NCI-H524 treated with DMSO at 0.1 percent for 48 hours (cell line): ENCODE data around the gene OTUD4.
"Not testable (repeated sequence)": the region's sequence is repeated elsewhere in the genome, so short reads cannot be mapped to it uniquely, and the experiment has no call there.

Experiments
- DNase-seq: peaks from one replicate; lab custom pipeline; 2025; lab: John Stamatoyannopoulos, UW

OTUD4 gene, protein sequence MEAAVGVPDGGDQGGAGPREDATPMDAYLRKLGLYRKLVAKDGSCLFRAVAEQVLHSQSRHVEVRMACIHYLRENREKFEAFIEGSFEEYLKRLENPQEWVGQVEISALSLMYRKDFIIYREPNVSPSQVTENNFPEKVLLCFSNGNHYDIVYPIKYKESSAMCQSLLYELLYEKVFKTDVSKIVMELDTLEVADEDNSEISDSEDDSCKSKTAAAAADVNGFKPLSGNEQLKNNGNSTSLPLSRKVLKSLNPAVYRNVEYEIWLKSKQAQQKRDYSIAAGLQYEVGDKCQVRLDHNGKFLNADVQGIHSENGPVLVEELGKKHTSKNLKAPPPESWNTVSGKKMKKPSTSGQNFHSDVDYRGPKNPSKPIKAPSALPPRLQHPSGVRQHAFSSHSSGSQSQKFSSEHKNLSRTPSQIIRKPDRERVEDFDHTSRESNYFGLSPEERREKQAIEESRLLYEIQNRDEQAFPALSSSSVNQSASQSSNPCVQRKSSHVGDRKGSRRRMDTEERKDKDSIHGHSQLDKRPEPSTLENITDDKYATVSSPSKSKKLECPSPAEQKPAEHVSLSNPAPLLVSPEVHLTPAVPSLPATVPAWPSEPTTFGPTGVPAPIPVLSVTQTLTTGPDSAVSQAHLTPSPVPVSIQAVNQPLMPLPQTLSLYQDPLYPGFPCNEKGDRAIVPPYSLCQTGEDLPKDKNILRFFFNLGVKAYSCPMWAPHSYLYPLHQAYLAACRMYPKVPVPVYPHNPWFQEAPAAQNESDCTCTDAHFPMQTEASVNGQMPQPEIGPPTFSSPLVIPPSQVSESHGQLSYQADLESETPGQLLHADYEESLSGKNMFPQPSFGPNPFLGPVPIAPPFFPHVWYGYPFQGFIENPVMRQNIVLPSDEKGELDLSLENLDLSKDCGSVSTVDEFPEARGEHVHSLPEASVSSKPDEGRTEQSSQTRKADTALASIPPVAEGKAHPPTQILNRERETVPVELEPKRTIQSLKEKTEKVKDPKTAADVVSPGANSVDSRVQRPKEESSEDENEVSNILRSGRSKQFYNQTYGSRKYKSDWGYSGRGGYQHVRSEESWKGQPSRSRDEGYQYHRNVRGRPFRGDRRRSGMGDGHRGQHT

DNA sequence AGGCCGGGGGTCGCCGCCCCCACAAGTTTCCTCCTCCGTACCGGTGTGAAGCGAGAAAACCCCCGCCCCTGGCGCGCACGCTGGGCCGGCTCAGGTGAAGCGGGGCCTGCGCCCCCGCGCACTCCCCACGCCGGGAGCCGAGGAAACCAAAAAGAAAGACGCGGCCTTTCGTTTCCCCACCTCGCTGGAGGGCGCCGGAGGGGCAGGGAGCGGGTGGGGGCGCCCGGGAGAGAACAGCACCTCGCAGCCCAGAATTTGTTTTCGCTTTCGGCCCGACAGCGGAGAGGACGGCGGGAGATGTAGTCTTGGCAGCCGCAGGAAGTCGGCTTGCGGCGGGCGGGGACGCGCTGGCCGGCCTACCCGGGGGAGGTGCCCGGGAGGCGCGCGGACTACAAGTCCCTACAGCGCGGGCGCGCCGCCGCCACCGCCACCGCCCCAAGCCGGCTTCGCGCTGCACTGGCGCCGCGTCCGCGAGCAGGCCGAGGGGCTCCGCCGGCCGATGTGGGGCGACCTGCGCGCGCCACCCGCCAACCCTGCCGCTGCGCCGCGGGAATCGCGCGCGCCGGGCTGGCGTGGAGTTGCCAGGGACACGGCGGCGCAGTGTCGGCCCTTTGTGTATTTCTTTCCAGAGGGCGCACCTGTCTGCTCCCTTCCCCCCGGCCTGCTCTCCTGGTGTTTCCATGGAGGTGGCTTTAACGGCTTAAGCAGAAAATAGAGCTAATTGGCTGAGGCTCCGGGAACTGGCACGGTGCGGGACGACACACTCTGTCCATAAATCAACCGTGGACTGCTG, at the start of gene OTUD4:
Gene OTUD4 (minus strand): TSS at position 292 of the 793 bp plus-strand sequence. CDS start 616 bp downstream, outside the sequence.
- peak; percentile 50 for DNase-seq

DNA sequence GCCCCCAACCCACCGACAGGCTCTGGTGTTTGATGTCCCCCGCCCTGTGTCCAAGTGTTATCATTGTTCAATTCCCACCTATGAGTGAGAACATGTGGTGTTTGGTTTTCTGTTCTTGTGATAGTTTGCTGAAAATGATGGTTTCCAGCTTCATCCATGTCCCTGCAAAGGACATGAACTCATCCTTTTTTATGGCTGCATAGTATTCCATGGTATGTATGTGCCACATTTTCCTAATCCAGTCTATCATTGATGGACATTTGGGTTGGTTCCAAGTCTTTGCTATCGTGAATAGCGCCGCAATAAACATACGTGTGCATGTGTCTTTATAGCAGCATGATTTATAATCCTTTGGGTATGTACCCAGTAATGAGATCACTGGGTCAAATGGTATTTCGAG, 42.8 kb upstream of the OTUD4 start:
- DNase-seq, result not testable (repeated sequence)

DNA sequence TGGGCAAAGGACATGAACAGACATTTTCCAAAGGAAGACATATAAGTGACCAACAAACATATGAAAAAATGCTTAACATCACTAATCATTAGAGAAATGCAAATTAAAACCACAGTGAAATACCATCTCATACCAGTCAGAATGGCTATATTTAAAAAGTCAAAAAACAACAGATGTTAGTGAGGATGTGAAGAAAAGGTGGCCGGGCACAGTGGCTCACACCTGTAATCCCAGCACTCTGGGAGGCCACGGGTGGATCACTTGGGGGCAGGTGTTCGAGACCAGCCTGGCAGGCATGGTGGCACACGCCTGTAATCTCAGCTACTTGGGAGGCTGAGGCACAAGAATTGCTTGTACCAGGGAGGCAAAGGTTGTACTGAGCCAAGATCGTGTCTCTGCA, 41.1 kb upstream of the OTUD4 start:
- DNase-seq, result not testable (repeated sequence)

DNA sequence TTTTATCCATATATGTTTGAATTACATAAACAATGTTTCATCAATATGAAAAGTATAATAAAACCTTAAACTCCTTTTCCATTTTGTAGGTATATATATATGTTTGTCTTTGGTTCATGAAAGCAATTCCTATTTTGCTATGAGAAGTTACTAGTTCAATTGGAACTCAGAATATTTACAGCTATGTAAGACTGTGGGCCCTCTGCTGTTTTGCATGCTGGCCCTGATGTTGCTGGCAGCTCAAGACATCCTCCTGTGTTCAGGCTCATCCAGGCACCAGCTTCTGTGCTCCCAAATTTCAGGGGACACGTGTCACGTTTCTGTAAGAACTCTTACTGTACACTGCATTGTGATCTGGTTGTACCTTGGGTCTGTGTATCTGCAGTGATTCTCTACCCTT, 38.7 kb upstream of the OTUD4 start:
- DNase-seq, result no peak

DNA sequence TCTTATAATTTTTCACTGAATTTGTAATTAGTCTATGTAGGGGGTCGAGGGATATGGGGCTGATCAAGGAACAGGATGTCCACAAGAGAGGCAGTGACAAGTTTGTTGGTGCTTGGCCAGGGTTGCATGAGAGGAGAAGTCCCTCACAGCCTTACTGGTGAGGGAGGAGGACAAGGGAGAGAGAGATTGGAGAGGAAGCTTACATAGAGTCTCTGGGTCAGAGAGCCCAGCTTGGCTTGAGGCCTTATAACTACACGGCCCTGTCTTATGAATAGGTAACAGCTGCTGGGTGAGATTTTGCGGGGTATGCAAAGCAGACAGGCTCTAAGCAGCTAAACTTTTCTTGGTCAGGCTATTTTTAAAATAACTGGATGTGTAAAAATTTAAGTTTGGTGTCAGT, 37.9 kb upstream of the OTUD4 start:
- no peak for DNase-seq

DNA sequence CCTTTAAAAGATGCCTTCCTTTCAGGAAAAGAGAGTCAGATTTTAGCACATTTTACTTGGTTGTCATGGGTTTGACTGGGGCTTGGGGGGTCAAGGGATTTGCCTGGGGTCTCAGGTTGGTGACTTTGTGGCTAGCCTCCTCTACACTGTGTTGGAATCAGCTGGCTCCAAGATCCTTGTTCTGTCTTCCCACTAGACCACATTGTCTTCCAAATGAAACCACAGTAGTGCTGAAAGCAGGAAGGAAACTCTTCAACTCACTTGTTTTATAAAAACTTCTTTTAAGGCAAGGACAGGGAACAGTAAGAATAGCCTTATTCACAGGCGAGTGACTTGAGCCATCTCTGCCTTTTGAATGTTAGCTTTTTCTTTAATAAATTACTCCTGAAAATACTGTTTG, 37.0 kb upstream of the OTUD4 start:
- no peak for DNase-seq

DNA sequence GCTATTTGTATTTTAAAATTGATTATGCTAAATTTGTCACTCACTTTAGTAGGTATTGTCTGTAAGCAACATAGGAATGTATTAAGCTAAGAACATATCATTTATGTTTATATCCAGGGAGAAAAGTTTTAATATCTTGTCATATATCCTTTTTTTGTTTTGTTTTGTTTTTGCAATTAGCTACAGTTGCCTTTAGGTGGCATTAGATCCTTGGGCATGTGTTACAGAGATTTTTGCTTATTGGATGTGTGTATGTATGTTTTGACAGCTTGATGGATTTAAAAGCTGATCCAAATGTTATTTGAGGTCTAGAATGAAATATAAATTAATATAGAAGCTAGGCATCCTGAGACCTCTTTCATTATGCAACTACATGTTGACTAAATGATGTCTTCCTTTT, 36.1 kb upstream of the OTUD4 start:
- DNase-seq, result no peak

DNA sequence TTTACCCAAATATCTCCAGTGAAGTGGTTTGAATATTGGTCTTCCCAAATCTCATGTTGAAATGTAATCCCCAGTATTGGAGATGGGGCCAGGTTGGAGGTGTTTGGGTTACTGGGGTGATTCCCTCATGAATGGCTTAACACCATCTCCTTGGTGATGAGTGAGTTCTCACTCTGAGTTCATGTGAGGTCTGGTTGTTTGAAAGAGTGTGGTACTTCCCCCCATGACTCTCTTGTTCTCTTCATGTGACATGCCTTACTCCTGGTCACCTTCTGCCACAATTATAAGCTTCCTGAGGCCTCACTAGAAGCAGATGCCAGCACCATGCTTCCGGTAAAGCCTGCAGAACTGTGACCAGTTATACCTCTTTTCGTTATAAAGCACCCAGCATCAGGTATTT, 32.9 kb upstream of the OTUD4 start:
- DNase-seq, result no peak

DNA sequence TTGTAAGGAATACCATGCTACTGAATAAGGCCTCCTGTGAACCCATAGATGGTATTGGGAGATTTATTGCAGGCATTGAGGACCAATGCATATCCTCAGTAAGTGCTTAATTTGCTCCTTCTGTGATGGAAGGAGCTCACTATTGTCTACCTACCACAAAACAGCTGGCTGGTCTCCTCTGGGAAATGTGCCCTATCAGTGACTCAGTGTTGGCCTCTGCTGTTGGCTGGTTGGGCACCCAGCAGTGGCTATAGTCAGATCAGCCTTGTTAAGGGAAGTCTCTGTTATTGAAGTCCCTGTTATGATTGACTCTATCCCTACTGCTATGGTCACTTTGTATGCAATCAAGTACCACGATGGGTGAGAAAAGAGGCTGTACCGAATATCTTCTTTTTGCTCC, 27.5 kb upstream of the OTUD4 start:
- no peak for DNase-seq

DNA sequence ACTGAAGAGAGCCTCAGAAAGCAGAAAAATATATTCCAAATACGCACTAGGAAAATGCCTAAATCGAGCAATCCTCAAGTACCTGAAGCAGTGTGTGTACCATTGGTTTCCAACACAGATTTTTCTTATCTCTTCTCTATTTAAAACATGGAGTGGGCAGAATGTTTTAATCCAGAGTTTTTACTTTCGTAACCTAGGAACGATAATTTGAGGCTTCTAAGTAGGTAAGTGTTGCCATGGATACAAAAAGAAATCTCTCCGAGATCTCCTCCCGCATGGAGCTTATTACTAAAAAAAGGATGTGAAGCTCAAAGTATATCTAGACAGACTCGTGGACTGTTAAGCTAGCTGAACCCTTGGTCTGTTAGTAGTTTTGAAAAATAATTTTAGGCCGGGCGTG, 23.0 kb upstream of the OTUD4 start:
- DNase-seq, result no peak

DNA sequence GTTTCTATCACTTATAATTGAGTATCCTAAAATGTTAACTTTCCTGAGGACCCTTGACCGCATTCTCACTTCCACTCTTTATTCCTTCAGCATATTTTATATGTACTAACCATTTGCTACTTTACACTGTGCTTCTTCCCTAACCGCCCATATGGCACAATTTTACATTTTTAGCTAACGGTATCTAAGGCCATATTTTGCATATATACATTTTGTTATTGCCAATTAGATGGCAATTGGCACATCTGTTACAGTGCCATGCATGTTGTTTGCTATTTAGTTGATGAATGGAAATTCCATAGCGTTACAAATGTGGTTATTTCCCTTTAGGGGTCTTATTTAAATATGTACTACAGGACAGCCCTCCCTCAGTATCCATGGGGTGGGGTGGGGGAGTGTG, 20.0 kb upstream of the OTUD4 start:
- DNase-seq, result no peak

DNA sequence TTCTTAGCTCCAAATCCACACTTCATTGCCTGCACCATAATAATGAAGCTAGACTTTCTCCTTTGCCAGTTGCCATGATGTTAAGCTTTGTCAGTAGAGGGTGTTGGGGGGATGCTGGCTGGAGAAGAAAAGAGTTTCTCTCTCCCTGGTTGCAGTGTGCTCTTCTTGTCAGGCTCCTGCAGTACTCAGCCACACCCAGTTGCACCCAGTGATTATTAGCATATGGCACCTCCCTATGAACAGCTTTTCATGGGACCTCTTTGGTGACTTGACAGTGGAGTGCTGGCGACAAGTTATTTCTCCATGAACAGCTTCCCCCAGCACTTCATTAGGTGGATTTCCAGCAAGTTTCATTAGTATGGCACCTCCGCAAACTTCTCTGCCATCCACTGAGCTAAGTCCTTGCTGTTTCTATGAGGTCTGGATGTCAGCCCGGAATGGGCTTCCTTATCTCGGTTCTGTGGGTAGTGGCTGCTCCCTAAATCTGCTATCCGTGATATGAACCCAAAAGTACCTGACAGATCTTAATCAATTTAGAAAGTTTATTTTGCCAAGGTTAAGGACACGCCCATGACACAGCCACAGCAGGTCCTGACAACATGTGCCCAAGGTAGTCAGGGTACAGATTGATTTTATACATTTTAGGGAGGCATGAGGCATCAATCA, 18.8 kb upstream of the OTUD4 start:
- DNase-seq, result no peak

DNA sequence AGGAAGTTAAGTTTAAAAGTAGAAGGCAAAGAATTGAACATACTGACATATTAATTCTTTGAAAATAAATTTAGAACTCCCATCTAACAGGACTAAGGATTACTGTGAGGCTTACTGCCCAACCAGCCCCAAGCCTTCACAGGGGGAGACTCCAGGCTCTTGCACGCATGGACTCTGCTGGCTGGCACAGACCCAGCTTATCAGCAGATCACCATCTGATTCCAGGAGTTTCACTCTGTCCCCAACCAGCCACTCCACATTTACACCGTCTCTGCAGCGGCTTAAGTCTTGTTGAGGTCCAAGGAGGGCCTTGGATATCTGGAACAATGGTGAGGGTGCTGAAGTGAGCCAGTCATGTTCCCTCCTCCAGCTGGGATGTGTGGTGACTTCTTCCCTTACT, 16.4 kb upstream of the OTUD4 start:
- no peak for DNase-seq

DNA sequence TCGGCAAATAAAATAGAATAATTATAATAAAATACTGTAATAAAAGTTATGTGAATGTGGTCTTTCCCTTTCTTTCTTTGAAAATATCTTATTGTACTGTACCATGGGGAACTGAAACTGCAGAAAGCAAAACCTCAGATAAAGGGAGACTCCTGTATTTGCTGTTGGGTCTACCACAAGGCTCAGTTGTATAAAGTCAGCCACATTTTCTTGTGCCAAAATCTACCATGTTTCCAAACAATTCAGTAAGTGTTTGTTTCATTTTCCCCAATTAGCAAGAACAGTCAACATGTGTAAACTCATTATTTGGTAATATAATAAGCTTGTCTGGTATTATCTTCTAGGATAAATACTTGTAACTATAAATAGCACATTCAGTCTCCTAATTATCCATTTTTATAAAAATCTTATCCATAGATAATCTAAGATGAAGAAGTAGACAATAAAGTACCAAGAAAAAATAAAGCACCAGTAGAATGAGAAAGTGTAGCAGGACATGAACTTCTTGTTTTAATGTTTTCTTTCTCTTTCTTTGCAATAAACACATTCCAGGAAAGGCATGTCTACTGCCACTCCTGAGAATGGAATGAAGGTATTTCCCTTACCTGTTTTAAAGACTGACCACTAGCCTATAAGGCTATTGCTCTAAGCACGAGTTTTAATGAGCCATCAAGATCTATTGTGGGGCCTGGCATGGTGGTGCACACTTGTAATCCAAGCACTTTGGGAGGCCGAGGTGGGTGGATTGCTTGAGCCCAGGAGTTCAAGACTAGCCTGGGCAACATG, 15.0 kb upstream of the OTUD4 start:
- no peak for DNase-seq

DNA sequence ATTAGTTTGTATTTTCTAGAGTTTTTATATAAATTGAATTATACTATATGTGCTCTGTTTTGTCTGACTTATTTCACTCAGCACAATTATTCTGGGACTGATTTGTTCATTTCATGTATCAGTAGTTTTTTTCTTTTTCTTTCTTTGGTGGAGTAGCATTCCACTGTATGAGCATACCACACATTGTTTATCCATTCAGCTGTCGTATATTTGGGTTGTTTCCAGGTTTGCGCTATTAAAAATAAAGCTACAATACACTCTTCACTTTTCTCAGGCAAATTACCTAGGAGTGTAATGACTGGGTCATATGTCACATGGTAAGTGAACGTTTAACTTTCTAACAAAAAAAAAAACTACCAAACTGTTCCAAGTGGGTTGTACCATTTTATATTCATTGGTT, 9.6 kb upstream of the OTUD4 start:
- no peak for DNase-seq

DNA sequence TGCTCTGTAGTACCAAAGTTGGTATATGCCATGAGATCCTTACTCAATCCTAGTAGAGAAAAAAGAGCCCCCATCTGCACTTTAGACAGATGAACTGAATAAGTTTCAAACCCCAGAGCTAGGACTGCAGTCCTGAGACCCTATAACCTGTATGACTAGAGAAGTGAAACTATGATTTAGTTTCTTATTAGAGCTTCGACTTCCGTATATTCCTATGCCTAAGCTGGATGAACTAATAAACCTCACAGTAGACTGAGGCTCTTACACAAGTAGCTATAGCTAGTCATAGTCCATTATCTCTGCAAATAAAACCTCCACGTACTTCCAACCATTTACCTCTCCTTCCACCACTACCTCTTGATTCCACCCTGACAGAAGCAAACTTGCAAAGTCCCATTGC, 6.3 kb upstream of the OTUD4 start:
- DNase-seq, result no peak

DNA sequence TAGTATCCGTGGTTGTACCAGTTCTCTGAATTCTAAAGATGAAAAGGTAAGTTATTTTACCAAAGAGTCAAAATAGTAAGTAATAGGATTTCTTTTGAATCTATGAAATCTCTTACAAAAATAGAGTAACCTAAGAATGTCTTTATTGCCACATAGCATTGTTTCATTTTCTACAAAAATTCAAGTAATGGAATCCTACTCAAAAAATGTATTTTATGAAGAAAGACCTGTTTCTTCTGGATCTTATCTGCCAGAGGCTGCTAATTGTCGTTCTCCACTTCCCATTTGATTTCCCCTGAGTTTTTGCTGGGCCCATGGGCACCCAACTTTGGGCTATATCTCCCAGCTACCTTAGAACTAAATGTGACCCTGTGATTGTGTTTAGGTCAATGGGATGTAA, 3.2 kb upstream of the OTUD4 start:
- no peak for DNase-seq

DNA sequence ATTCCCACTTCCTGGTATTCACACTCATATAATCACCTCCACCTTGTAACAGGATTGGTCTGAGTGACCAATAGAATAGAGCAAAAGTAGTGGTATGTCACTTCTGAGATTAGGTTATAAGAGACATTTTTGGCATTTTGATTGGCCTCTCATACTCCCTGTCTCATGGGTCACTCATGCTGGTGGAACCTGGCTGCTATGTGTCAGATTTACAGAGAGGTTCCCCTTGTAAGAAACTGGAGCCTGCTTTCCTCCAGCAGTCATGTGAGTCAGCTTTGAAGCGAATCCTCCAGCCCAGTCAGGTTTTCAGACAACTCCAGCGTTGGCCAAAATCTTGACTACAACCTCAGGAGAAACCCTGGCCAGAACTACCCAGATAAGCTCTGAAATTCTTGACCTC, 2.6 kb upstream of the OTUD4 start:
- no peak for DNase-seq

DNA sequence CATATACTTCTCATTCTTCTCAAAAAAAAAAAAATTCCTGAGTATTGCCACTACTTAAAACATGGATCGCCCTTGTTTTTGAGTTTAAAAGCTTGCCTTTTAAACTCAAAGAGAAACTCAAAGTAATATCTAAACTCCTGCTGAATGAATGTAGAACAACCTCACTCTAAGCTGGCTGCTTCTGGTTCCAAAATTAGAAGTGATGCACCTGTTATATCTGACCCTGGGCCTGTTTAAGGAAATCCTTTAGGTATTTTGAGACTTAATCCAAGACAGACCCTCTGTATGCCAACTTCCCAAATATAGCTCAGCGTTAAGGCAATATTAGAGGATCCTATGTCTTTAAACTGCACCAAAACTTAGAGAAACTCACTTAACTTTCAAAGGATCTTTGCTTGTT, 1.8 kb upstream of the OTUD4 start:
- DNase-seq, result no peak

DNA sequence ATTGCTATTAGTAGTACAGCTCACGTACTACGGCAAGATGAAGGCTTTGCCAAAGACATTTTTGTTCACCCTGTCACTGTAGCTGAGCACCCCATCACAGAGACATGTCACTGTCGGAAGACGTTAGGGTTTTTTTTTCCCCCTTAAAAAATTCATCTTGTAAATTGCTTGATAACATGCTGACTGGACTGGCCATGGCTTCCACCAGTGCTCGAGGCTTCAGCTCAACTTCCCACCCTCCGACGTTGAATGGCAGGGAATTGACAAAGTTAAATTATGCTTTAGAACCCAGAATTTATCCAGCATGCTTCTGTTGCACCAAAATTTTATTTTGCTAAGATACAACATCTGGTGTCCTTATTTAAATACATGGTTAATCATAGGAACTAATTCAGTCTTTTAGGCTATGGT, 707 bp upstream of the OTUD4 start:
- DNase-seq, result no peak

DNA sequence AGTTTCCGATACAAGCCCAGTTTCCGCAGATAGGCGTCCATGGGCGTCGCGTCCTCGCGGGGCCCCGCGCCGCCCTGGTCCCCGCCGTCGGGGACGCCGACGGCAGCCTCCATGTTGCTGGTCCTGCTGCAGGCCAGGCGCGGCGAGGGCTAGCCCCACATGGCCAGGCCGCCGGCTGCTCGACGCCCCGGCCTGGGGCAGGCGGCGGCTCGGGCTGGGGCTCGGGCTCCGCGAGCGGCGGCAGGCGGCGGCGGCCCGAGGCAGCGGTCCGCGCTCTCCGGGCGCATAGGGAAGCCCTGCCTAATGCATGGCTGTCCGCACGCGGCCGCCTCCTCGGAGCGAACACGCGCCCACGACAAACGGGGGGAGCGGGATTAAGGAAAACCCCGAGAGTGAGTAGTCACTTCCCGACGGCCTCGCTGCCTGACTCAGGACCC, 510 bp downstream of the OTUD4 start:
- not testable (repeated sequence) for DNase-seq
